OCI-LY7 (cell line): ENCODE measurements around the gene LSM11.

Experiments
- EZH2phosphoT487 ChIP-seq: fragments of 200-600 bp; sonication (generic); IDR thresholded peaks from 2 replicates; pipeline ENCODE4 v1.6.1; 2018; ENCODE audit warnings: low read depth, borderline replicate concordance, mild to moderate bottlenecking, mixed run types, antibody characterized with exemption, low read length, moderate library complexity, mixed read lengths
- TF ChIP-seq, protein P1 (sequence below): fragments of 200-600 bp; sonication (generic); conservative IDR thresholded peaks from 2 replicates; pipeline ENCODE4 v1.5.1; 2014; ENCODE audit warnings: mild to moderate bottlenecking, antibody characterized with exemption, low read length, moderate library complexity, mixed read lengths

DNA sequence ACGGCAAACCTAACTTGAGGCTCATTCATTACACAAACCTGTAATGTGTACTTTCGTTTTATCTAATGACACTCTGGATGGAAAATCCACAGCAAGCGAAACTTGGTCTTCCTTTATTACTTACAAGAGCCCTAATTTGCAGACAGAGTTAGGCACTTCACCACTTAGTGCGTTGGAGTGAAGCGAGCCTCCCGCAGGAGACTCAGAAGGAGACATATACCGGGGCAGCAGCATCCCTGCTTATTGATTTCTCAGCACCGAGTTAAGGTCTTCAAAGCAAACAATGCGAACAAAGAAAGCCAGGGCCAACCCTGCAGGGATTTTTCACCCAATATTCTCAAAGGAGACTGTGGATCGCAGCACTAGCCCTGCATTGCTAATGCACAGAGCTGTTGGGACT is 28.6 kb downstream of the LSM11 start:
- TF ChIP-seq, protein P1, sequence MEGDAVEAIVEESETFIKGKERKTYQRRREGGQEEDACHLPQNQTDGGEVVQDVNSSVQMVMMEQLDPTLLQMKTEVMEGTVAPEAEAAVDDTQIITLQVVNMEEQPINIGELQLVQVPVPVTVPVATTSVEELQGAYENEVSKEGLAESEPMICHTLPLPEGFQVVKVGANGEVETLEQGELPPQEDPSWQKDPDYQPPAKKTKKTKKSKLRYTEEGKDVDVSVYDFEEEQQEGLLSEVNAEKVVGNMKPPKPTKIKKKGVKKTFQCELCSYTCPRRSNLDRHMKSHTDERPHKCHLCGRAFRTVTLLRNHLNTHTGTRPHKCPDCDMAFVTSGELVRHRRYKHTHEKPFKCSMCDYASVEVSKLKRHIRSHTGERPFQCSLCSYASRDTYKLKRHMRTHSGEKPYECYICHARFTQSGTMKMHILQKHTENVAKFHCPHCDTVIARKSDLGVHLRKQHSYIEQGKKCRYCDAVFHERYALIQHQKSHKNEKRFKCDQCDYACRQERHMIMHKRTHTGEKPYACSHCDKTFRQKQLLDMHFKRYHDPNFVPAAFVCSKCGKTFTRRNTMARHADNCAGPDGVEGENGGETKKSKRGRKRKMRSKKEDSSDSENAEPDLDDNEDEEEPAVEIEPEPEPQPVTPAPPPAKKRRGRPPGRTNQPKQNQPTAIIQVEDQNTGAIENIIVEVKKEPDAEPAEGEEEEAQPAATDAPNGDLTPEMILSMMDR = no peak
- no peak for TF ChIP-seq EZH2phosphoT487
